MCF 10A (cell line): ENCODE data around the gene CPO. TPM values are rescaled to one million over a fixed set of nuclear protein-coding genes. Genes with fewer than 3 reads are reported as not detected.

Source experiments
- BruUV-seq: library from RNA; stranded (reverse); fragments of 400-500 nt; replicated peaks from 2 replicates; lab custom pipeline; 2021; lab: Mats Ljungman, UMichigan
- CTCF ChIA-PET: fragments of 300-600 bp; sonication (Branson Sonifier 250); formaldehyde crosslinking; extraction: SDS; loops from one replicate; lab custom pipeline; 2021; ENCODE audit warnings: antibody characterized with exemption, inconsistent platforms; lab: Yijun Ruan, JAX
- POLR2A ChIA-PET: fragments of 300-600, 350-650 bp; sonication (Branson Sonifier 250); formaldehyde crosslinking; extraction: SDS; loops from one replicate; lab custom pipeline; 2020; ENCODE audit warnings: antibody characterized with exemption, inconsistent platforms; lab: Yijun Ruan, JAX
- DNase-seq: peaks from one replicate; pipeline ENCODE4 v3.0.0-alpha.2; 2018; ENCODE audit not compliant: unreplicated experiment
- H3K27ac Mint-ChIP-seq: one replicate; pipeline ENCODE4 v1.8.0; 2022; ENCODE audit warnings: mild to moderate bottlenecking, low read depth, mixed read lengths; ENCODE audit not compliant: unreplicated experiment
- H3K27me3 Mint-ChIP-seq: one replicate; pipeline ENCODE4 v1.8.0; 2022; ENCODE audit warnings: mixed read lengths; ENCODE audit not compliant: insufficient read depth, unreplicated experiment
- H3K36me3 Mint-ChIP-seq: one replicate; pipeline ENCODE4 v1.8.0; 2022; ENCODE audit warnings: mild to moderate bottlenecking, moderate library complexity, mixed read lengths; ENCODE audit not compliant: insufficient read depth, unreplicated experiment
- H3K4me1 Mint-ChIP-seq: one replicate; pipeline ENCODE4 v1.8.0; 2022; ENCODE audit warnings: mixed read lengths; ENCODE audit not compliant: insufficient read depth, unreplicated experiment
- H3K4me3 Mint-ChIP-seq: one replicate; pipeline ENCODE4 v1.8.0; 2022; ENCODE audit warnings: mild to moderate bottlenecking, moderate library complexity, mixed read lengths; ENCODE audit not compliant: unreplicated experiment
- H3K9me3 Mint-ChIP-seq: one replicate; pipeline ENCODE4 v1.8.0; 2022; ENCODE audit warnings: mixed read lengths; ENCODE audit not compliant: unreplicated experiment
- CTCF ChIP-seq: fragments of 200-600 bp; IDR thresholded peaks from one replicate; pipeline ENCODE4 v1.8.0; 2022; ENCODE audit warnings: antibody characterized with exemption, mild to moderate bottlenecking; ENCODE audit not compliant: unreplicated experiment
- intact Hi-C: fragments of 100-400 bp; cut with micrococcal nuclease; formaldehyde crosslinking; loops from 2 replicates; pipeline ENCODE4 v1.14.1; 2022
- total RNA-seq: library from RNA; stranded (reverse); gene quantifications from 2 replicates; pipeline ENCODE4 v1.2.3, GENCODE V29; 2022

Gene CPO
- total RNA-seq, 1 experiment from 2014 or later: not detected

DNA sequence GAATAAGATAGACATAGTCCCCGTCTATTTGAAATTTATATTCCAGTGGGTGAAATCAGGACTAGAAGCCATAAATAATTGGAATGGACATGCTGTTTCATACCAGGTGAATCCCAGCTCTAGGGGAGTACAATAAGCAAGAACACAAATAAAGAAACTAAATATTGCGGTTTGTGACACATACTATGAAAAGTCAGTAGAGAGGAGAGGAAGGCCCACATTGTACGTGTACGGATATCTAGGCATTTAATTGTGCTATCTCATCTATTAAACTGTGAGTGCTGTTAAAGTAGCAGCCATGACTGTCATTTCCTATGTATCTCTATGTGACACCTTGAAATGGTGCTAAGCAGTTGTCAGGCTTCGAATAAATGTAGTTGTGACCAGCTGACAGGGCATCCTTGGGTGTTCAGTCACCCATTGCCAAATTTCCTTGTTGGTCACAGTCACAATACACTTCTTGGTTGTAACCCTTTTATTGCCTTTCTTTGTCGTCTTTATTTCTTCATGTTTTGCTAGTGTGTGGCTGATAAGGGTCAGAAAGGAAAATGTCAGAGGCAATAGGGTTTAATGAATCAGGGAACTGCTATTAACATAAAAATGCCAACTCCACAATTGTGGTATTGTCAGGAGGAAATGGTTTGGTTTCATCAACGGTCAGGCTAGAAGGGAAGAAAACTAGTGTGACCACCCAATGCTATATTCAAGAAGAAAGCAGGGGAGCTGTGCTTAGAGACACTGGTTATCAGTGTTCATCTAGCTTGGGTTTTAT is 31.5 kb downstream of the CPO start:
- no TSS peak for BruUV-seq
- H3K27me3 Mint-ChIP-seq: no peaks in the 10 kb centered on the region
- no peak for DNase-seq
- no peaks in the 10 kb centered on the region for H3K36me3 Mint-ChIP-seq
- POLR2A ChIA-PET: interaction anchor here (0.9 kb wide), 1 partner anchor 10 kb away, joined by 3 read pairs; no protein-coding TSS in a partner anchor
- CTCF ChIA-PET: interaction anchor here (0.9 to 2.1 kb wide), 6 partner anchors 10 to 503 kb away, joined by 3 to 9 read pairs (median 4); no protein-coding TSS in a partner anchor
- no peaks in the 10 kb centered on the region for H3K9me3 Mint-ChIP-seq
- no peak overlapping the region for H3K27ac Mint-ChIP-seq
- no peak overlapping the region for H3K4me3 Mint-ChIP-seq
- no peak for TF ChIP-seq CTCF
- intact Hi-C loops: no loop called here
- peaks cover 29% of the 10 kb centered on the region for H3K4me1 Mint-ChIP-seq

DNA sequence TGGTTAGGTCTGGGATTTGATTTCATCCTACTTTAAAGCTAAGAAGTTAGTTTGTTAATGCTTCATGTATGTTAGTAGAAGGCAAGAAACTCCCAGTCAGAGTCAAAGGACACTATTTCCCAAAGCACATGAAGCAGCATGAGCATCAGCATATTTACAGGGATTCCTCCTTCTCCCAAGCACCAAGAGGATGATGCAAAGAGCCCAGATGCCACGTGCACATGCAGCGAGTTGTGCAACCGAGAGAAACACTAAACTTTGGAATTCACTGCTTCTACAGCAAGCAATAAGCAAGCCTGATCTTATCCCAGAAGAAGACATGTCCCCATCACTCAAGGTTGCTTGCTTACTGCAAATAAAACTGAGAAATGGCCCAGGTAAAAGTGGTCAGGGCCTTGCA is 32.5 kb downstream of the CPO start:
- POLR2A ChIA-PET: interaction anchor here (0.5 kb wide), 1 partner anchor 163 kb away, joined by 3 read pairs; no protein-coding TSS in a partner anchor

GRCh38 chr2:206974551-206974950 is 35.2 kb downstream of the CPO start:
- no peak overlapping the region for H3K4me3 Mint-ChIP-seq
- no TSS peak for BruUV-seq
- no peak for TF ChIP-seq CTCF
- intact Hi-C loops: no loop called here
- H3K36me3 Mint-ChIP-seq: no peaks in the 10 kb centered on the region
- DNase-seq: no peak
- H3K27me3 Mint-ChIP-seq: no peaks in the 10 kb centered on the region
- H3K4me1 Mint-ChIP-seq: peaks cover 10% of the 10 kb centered on the region
- CTCF ChIA-PET: interaction anchor here (0.6 to 3.1 kb wide), 4 partner anchors 14 to 561 kb away, joined by 3 to 14 read pairs (median 4); no protein-coding TSS in a partner anchor
- POLR2A ChIA-PET: interaction anchor here (0.8 kb wide), 1 partner anchor 499 kb away, joined by 3 read pairs; no protein-coding TSS in a partner anchor
- no peak overlapping the region for H3K27ac Mint-ChIP-seq
- no peaks in the 10 kb centered on the region for H3K9me3 Mint-ChIP-seq

More for the DNA sequence above, 32.5 kb downstream of the CPO start:
- H3K27me3 Mint-ChIP-seq: no peaks in the 10 kb centered on the region
- no peaks in the 10 kb centered on the region for H3K36me3 Mint-ChIP-seq
- CTCF ChIA-PET: interaction anchor here (0.9 to 2.1 kb wide), 4 partner anchors 11 to 172 kb away, joined by 3 to 9 read pairs (median 5); no protein-coding TSS in a partner anchor
- no peak overlapping the region for H3K4me3 Mint-ChIP-seq
- peak; percentile 69 for DNase-seq
- intact Hi-C loops: no loop called here
- peak overlapping the region; percentile 32 for H3K27ac Mint-ChIP-seq
- H3K9me3 Mint-ChIP-seq: no peaks in the 10 kb centered on the region
- peaks cover 29% of the 10 kb centered on the region for H3K4me1 Mint-ChIP-seq
- no peak for TF ChIP-seq CTCF
- no TSS peak for BruUV-seq

GRCh38 chr2:206978746-206979145 is 39.4 kb downstream of the CPO start:
- Mint-ChIP-seq H3K36me3 (no peaks in the 10 kb centered on the region), H3K4me3 (no peak overlapping the region), H3K27me3 (no peaks in the 10 kb centered on the region), H3K4me1 (peaks cover 22% of the 10 kb centered on the region), H3K9me3 (no peaks in the 10 kb centered on the region), H3K27ac (no peak overlapping the region)
- ChIA-PET POLR2A (no interaction called here), CTCF (interaction anchor here (0.6 to 6.4 kb wide), 3 partner anchors 71 to 494 kb away, joined by 3 to 134 read pairs (median 18); no protein-coding TSS in a partner anchor)
- no peak for DNase-seq
- TF ChIP-seq CTCF: no peak
- intact Hi-C loops: no loop called here
- BruUV-seq: no TSS peak
